GM13977 (cell line): Measurements from ENCODE around the gene PANK4.

ENCODE experiments used
- DNase-seq: peaks from one replicate; pipeline ENCODE4 v3.0.0; 2012; ENCODE audit warnings: low spot score
- in situ Hi-C: fragments of 300-500 bp; cut with MboI; formaldehyde crosslinking; loops from one replicate; pipeline ENCODE4 v1.12.0; 2022; ENCODE audit warnings: low sequenced_read_pairs, low pct_unique_long_range_greater_than_20kb, mixed read lengths, inconsistent platforms; ENCODE audit not compliant: unreplicated experiment
- TF ChIP-seq, protein P1 (sequence below): IDR thresholded peaks from 2 replicates; pipeline ENCODE4 v1.5.1; 2012; ENCODE audit warnings: mild to moderate bottlenecking, control low read depth; ENCODE audit not compliant: insufficient read depth; ENCODE audit errors: extremely low read depth, missing control alignments

PANK4 gene

DNA sequence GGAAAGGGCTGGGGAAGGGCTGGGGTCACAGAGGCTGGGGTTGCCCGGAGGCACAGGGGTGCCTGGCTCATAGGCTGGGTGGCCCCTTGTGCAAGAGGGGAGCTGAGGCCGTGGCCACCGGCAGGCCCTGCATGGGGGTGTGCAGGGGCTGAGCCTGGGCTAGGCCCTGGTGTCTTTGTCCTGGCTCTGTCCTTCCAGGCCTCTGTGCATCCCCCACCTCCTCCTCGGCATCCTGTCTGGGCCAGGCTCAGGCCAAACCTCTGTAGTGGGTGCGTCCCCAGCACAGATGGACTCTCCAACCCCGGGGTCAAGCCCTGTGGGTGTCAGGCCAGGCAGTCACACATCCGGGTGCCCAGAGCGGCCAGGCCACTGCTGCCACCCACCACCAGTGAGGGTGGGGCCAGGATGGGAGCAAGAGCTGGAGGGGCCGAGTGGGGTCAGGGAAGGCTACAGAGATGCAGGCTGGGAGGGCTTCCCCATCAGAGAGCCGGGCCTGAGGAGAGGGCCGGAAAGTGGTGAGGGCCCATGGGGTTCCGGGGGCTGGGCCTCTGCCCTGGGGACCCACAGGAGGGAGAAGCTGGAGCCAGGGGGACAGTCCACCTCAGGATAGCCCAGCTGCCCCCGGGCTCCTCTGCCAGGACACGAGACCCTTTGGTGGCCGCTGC, 19.4 kb downstream of the PANK4 start:
- DNase-seq, result no peak
- TF ChIP-seq, protein P1, sequence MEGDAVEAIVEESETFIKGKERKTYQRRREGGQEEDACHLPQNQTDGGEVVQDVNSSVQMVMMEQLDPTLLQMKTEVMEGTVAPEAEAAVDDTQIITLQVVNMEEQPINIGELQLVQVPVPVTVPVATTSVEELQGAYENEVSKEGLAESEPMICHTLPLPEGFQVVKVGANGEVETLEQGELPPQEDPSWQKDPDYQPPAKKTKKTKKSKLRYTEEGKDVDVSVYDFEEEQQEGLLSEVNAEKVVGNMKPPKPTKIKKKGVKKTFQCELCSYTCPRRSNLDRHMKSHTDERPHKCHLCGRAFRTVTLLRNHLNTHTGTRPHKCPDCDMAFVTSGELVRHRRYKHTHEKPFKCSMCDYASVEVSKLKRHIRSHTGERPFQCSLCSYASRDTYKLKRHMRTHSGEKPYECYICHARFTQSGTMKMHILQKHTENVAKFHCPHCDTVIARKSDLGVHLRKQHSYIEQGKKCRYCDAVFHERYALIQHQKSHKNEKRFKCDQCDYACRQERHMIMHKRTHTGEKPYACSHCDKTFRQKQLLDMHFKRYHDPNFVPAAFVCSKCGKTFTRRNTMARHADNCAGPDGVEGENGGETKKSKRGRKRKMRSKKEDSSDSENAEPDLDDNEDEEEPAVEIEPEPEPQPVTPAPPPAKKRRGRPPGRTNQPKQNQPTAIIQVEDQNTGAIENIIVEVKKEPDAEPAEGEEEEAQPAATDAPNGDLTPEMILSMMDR, result no peak
- in situ Hi-C loops, result no loop called here

- TF ChIP-seq, protein P1, result no peak
- no peak for DNase-seq
- in situ Hi-C loops, result no loop called here
Observed at GRCh38 chr1:2506007-2506860, 20.2 kb downstream of the PANK4 start.

- TF ChIP-seq, protein P1, result no peak
- in situ Hi-C loops, result no loop called here
- no peak for DNase-seq
Observed at GRCh38 chr1:2505461-2505994, 20.9 kb downstream of the PANK4 start.

DNA sequence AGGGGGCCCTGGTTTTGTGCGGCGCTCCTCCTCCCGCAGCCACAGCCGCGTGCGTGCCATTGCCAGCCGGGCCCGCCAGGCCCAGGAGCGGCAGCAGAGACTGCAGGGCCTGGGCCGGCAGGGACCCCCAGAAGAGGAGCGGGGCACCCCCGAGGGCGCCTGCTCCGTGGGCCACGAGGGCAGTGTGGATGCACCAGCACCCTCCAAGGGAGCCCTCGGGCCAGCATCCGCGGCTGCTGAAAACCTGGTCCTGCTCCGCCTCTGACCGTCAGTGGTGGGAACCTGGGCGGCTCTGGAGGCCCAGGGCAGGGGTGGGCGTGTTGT, 21.5 kb downstream of the PANK4 start:
- DNase-seq, result no peak
- TF ChIP-seq, protein P1, result no peak
- in situ Hi-C loops, result no loop called here

GRCh38 chr1:2504225-2504948, 22.0 kb downstream of the PANK4 start:
- TF ChIP-seq, protein P1, result no peak
- DNase-seq, result no peak
- in situ Hi-C loops, result no loop called here

DNA sequence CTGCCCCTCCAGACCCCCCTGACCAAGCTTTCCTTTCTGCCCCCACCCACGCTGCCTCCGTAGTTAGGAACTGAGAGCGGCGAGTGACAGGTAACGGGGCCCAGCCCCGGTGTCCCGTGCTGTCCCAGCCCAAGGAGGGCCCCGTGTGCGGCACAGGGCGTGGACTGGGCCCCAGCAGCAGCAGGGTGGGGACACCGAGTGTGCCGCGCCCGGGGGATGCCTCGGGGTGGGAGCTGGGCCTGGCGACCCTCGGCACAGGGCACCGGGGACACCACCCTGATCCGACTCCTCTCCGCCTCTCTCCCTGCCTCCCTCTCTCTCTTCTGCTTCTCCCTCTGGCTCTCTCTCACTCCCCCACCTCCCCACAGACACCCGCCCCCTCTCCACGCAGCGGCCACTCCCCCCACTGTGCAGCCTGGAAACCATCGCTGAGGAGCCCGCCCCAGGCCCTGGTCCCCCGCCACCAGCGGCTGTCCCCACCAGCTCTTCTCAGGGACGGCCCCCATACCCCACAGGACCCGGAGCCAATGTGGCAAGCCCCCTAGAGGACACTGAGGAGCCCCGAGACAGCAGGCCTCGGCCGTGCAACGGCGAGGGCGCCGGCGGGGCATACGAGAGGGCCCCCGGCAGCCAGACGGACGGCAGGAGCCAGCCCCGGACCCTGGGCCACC, 22.7 kb downstream of the PANK4 start:
- DNase-seq, result no peak
- in situ Hi-C loops, result no loop called here
- TF ChIP-seq, protein P1, result no peak
